GM19463 (cell line): ENCODE measurements around the gene IL1RAP.

Source experiments
- ATAC-seq: cut with Tn5 transposase; IDR thresholded peaks from one replicate; pipeline ENCODE4 v1.9.1; 2021; ENCODE audit warnings: mild to moderate bottlenecking, moderate library complexity; ENCODE audit not compliant: unreplicated experiment

IL1RAP gene

GRCh38 chr3:190538288-190538687 is 24.4 kb downstream of the IL1RAP start:
- no peak for ATAC-seq

- no peak for ATAC-seq
Measured at GRCh38 chr3:190539526-190539925, 25.6 kb downstream of the IL1RAP start.

GRCh38 chr3:190541008-190541407 is 27.1 kb downstream of the IL1RAP start:
- ATAC-seq, result no peak

DNA sequence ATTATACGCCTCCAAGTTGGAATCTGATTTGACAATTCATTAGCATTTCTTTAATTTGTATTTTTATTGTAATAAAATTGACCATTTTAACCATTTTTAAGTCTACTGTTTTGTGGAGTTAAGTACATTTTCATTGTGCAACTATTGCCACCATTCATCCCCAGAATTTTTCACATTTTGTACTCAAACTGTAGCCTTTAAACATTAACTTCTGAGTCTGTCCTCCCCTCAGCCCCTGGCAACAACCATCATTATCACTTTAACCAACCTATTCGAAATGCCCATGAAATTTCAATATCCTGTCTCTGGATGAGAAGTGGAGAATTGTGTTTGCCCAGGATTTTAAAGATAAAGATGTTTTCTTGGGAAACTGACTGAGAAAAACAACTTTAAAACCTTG is 27.7 kb downstream of the IL1RAP start:
- ATAC-seq, result no peak

DNA sequence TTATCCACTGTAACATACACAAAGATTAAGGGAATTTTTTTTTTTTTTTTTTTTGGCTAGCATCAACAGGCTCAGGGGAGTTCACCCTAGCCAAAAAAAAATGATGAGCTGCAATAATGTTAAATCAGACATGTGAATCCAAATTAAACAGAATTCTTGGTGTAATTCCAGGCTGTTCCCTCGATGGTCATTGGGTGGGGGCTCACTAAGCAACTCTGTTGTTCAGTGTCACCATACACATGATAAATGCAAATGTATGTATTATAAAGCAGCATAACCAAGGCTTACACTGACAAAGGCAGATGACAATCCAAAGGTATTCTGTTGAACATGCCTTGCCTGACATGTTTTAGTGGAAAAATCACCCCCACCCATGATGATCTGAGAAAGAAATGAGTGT is 29.0 kb downstream of the IL1RAP start:
- no peak for ATAC-seq

GRCh38 chr3:190543671-190544070 is 29.8 kb downstream of the IL1RAP start:
- no peak for ATAC-seq

DNA sequence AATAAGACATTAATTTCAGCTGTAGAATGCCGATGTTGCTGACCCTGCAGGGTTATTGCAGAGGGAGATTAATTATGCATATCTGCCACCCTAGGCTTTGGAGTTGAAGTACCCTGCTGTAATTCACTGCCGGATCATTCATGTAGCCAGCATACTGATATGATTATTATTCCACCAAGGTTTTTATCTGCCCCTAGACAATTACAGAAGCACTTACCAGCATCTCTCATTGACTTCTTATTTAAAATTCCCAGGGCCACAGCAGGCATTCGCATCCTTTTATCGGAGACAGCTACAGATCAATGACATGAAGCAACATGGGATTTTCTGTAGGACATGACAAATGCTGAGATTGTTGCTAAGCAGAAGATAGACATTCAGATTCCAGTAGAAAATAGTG is 31.3 kb downstream of the IL1RAP start:
- ATAC-seq, result no peak

DNA sequence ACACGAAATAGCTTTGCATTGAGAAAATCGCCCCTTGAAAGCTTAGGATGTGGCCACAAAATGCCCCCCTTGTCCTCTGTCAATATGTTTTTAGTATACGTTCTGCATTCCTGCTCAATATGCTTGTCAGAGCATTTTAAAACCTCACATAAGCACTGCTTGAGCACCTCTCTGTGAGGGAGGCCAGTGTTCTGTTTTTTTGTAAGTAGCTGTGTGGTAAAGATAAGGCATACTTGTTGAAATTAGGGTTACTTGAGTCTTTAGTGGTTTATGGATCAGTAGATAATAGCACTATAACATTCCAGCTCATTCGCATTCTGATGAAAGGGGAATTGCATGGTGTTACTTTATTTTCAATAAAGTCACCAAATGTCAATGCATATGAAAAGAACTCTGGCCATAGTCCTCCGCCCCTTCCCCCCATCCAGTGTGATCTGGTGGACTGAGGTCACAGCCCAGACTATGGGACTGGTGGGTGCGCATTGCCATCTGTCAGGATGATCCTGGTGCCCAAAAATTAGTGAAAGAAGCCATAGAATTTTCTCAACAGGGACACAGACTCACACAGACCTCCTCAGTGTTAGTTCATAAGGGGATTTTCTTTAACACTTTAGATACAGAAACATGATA is 33.1 kb downstream of the IL1RAP start:
- no peak for ATAC-seq

- no peak for ATAC-seq
Measured at GRCh38 chr3:190548031-190548656, 34.3 kb downstream of the IL1RAP start.

DNA sequence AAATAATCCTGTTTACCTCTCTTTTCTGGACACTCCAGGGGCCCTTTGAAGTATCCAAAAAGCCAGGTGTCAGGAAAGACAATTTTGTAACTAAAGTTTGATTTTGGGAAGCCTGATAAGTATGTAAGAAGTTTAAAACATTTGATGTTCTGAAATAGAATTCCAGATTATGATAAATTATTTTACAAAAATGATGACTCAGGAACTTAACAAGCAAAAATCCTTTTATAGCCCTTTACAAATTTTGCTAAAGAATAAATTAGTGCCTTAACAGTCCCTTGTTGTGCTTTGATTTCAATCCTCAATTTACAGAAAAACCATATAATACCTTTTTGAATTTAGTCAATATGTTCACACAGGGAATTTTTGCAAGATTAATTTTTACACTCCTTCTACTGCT is 38.1 kb downstream of the IL1RAP start:
- ATAC-seq, result no peak

DNA sequence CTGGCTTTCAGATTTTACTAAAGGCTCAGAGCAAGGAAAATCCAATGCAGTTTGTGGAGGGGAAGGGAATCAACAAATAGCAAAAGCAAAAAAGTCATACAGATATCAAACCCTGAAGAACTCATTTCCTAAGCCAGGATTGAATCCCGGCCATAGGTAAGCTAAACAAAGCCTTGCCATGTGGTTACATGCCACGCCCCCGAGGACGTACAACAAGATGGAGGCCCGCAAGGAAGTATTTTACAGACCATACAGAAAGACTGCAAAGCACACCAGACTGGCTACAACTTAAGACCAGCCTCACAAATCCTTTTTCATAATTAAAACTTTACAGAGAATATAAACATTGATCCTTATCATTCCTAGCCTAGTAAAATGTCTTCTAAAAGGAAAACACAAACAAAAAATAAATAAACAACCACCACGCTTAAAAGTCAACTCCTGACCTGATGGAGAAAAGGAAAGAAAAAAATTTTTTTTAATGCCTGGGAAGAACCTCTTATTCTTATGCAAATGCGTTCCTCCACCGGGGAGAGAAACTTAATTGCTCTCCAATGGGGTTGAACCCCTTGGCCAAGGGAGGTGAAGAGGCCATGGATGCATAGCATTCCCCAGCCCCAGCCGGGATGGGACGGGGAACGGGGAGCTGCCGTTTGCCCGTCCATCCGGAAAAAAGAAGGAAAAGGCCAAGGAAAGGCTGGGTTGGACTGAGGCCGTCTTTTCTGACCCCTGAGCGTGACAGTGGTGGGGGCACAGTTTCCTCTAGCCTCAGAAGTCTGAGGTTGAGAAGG is 39.3 kb downstream of the IL1RAP start:
- ATAC-seq, result no peak

DNA sequence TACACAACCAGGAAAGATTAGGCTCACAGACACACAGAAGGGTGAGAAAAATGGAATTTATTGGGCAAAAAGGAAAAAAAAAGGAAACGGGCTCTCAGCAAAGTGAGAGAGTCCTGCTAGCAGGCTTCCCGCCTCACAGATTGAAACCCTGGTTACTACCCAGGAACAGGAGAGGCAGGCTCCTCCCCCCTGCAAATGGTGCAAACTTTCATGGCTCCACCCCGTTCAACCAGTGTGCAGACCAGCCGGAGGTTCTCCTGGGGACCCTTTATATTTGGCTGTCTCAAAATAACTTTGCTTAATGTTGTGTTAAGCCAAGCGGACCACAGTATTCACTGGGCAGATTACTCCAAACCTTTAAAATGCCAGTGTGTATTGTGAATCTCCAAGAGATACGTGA is 40.3 kb downstream of the IL1RAP start:
- ATAC-seq, result no peak

- no peak for ATAC-seq
Measured at GRCh38 chr3:190556351-190556750, 42.5 kb downstream of the IL1RAP start.

DNA sequence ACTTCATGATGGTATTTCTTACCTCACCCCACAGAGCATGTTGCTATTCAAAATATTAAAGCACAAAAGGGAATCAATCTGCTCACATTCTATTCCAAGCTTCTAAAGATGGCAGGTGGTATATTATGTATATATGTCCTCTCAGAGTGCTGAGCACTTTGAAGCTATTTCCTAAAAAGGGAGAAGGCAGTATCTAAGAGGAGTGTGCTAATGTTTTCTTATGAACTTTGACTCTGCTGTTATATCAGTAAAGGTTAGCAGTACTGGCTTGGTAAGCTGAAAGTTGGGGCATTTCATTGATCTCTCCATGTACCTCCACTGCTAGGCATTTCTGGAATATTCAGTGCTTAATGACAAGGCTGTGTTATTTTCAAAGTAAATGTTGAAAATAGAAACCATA is 43.4 kb downstream of the IL1RAP start:
- ATAC-seq, result no peak

DNA sequence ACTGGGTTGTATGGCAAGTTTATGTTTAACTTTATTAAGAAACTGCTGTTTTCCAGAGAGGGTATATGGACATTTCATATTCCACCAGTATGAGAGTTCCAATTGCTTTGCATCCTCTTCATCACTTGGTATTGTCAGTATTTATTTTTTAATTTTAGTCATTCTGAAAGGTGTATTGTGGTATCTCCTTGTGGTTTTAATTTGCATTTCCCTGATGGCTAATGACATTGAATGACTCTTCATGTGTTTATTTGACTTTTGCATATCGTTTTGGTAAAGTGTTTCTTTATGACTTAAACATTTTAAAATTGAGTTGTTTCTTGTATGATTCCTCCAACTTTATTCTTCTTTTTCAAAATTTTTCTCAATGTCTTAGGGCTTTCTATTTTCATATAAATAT is 44.4 kb downstream of the IL1RAP start:
- no peak for ATAC-seq

DNA sequence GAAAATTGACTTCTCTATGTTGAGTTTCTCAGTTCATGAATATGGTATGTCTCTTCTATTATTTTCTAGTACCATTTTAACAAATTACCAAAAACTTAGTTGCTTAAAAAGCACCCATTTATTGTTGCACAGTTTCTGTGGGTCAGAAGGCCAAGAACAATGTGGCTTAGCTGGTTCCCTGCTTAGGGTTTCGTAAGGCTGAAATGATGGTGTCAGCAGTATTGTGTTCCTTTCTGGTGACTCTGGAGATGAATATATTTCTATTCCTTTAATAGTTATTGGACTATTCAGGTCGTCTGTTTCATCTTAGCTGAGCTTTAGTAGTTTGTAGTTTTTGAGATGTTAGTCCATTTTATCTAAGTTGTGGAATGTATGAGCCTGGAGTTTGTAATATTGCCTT is 44.9 kb downstream of the IL1RAP start:
- no peak for ATAC-seq

DNA sequence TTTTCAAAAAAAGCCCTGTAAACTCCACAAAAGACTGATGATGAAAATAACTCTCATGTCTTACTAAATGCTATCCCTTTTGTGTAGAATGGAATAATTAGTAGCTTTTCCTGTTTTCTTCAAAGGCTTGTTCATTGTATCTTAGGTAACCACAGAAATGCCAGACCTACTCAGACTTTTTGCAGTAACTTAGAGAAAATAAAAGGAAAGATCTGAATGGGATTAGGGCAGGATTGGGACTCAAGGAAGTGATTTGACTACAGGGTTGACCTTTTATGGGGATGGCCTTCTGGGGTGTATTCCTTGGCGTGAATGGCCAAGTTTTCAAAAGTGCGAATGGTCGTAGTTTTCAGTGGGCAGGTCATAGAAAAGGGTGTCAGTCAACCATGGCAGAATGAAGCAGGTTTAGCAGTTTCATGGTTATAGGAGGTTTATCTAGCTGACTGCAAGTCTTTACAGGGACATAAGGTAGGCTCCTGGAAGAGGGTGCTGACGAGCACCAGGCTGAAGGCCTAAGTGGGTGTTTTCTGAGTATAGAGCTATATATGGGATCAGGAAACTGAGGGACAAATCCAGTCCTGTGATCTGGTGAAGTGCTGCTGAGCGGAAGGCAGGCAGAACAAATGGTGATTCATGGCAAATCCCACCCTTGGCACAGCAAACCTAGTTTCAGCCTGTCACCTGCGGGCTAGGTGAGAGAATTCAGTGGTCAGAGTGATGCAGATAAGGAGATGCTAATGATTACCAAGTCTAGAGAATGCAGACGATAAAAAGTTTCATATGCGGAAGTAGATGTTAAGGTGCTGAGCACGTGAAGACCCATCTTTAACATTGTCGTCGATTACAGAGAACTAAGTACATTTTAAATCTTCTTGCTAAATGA is 46.4 kb downstream of the IL1RAP start:
- no peak for ATAC-seq

DNA sequence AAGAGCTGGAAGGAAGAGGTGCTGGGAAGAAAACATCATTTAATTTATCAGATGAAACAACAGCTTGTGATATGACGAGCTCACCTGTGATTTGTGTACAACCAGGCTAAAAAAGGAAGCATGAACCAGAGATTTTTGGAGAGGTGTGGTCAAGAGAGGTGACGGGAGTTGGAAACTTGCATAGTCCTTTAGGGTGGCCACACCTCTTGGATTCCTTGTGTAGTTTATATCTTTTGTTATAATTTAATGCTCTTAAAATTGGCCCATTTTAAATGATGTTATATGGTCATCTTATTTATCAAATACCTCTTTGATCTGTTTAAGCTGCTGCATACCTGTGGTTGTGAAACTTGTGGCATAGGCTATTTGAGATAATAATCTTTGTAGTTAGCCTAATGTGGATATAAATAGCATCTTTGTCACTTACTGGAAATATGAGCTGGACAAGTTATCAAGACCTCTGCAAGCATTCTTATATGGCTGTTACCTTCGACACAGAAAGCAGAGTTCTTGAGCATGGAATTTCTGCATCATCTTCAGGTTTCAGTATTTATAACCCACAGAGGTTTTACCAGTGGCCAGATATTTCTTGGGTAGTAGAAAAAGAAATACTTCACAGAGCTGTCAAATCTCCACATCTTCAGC is 49.1 kb downstream of the IL1RAP start:
- no peak for ATAC-seq

DNA sequence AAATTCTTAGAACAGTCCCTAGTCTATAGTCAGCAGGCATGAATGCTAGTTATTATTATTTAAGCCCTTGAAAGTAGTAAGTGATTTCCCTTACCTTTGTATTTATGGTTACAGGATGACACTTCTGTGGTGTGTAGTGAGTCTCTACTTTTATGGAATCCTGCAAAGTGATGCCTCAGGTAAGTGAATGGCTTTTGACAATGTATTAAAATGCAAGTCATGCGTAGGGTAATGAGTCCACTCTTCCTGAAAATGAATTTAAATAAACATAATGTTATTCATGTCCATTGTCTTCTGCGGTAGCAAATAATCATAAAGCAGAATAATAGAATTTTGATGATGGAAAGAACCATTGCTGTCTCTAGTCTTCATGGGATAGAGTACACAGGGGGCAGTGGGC is 50.3 kb downstream of the IL1RAP start:
- ATAC-seq, result no peak

DNA sequence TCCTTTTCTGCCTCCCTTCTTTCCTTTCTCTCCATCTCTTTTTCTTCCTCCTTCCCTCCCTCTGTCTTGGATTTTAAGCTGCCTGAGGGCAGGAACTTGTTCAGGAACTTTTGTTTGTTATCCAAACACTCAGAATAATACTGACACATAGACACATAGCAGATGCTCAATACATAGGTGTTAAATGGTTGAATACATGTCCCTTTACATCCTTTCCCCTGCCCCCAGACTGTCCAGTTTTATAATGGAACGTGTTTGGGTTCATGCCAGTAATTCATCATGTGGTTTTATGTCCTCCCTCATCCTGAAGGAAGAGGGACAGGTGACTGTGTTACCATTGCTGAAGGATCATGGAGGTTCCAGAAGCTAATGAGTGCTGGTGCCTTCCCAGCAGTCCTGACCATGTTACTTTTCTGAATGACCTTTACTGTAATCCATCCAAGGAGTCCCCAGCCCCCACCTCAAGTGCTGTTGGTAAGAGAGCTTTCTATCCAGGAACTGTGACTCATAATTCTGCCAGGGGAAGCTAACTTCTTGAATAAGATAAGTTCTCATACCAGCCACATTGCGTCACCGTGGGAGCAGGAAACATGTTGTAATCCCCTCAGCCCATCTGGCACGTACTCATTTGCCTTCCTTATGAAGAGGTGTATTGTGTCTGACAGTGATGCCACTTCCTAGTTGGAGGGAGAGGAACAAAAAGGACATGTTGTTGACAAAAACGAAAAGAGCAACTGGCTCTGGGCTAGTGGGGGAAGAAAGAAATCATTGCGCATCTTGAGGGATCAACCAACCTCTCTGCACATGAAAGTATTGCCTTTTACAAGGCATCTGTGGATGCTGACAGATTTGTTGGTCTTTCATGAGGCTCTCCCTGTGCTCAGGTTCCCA is 52.4 kb downstream of the IL1RAP start:
- peak; percentile 52 for ATAC-seq
